K562 (cell line): ENCODE measurements around the gene WIPF3. TPM values are rescaled to one million over a fixed set of nuclear protein-coding genes. Genes with fewer than 3 reads are reported as not detected.

ENCODE experiments used
- ATAC-seq: fragments of 200-7000 bp; cut with Tn5 transposase; 3 replicates; pipeline ENCODE4 v1.9.1; 2020; ENCODE audit warnings: moderate library complexity
- BruUV-seq: library from RNA; stranded (reverse); fragments of 400-500 nt; replicated peaks from 2 replicates; lab custom pipeline; 2021; lab: Mats Ljungman, UMichigan
- CTCF ChIA-PET: fragments of 300-600 bp; formaldehyde crosslinking; extraction: SDS; loops from one replicate; lab custom pipeline; 2021; ENCODE audit warnings: low intra/inter-chr PET ratio; lab: Yijun Ruan, JAX
- POLR2A ChIA-PET: fragments of 300-600, 350-650 bp; sonication (Branson Sonifier 250); formaldehyde crosslinking; extraction: SDS; loops from one replicate; lab custom pipeline; 2021; ENCODE audit warnings: antibody characterized with exemption, inconsistent platforms; lab: Yijun Ruan, JAX
- DNase-seq, 4 experiments: peaks; one replicate each; pipeline versions ENCODE4 v3.0.0 to v3.0.0-alpha.2; 2011 to 2018; ENCODE audit warnings: low spot score in 3 of 4, mixed read lengths in 3 of 4; ENCODE audit errors: extremely low read depth in 1 of 4
- FAIRE-seq: peaks from 2 replicates; lab custom pipeline; 2011; peaks lifted over from hg19 to GRCh38; lab: Jason Lieb, UNC
- H2AFZ ChIP-seq: 2 replicates; pipeline ENCODE4 v1.6.0; 2011; ENCODE audit warnings: low read depth, low read length, control low read depth, inconsistent platforms
- H3K27ac ChIP-seq: fragments of 200-600 bp; 3 replicates; pipeline ENCODE4 v1.8.0; 2011; ENCODE audit warnings: low read depth, mild to moderate bottlenecking, control low read depth, inconsistent platforms, low read length, moderate library complexity, mixed read lengths; ENCODE audit errors: extremely low read depth
- H3K27me3 ChIP-seq, 2 experiments: fragments of 300-600 bp in 1 of 2; 2 replicates in 1 of 2; 3 replicates in 1 of 2; pipeline versions ENCODE4 v1.6.0 to v1.8.0; 2011; ENCODE audit warnings: inconsistent platforms in 2 of 2, low read length in 2 of 2, mild to moderate bottlenecking in 1 of 2, mixed read lengths in 1 of 2, moderate library complexity in 1 of 2; ENCODE audit not compliant: control insufficient read depth in 2 of 2, insufficient read depth in 2 of 2
- H3K36me3 ChIP-seq: fragments of 300-600 bp; 3 replicates; pipeline ENCODE4 v1.8.0; 2011; ENCODE audit warnings: mild to moderate bottlenecking, low read length, inconsistent platforms; ENCODE audit not compliant: control insufficient read depth, insufficient read depth
- H3K4me1 ChIP-seq, 2 experiments: fragments of 200-600 bp in 1 of 2; replicated peaks in 1 of 2; 2 replicates in 1 of 2; 3 replicates in 1 of 2; pipeline versions ENCODE4 v1.5.1 to v1.8.0; 2011; ENCODE audit warnings: inconsistent platforms in 2 of 2, low read length in 2 of 2, mild to moderate bottlenecking in 1 of 2, mixed read lengths in 1 of 2, moderate library complexity in 1 of 2; ENCODE audit not compliant: control insufficient read depth in 2 of 2, insufficient read depth in 2 of 2
- H3K4me2 ChIP-seq: 2 replicates; pipeline ENCODE4 v1.6.1; 2011; ENCODE audit warnings: low read length, control low read depth, inconsistent platforms, mixed read lengths; ENCODE audit not compliant: insufficient read depth
- H3K4me3 ChIP-seq: fragments of 200-600 bp; sonication (generic), shearing (Covaris generic); 2 replicates; pipeline ENCODE4 v1.5.1; 2016; ENCODE audit warnings: control low read depth, inconsistent platforms
- H3K79me2 ChIP-seq: fragments of 200-600 bp; 3 replicates; pipeline ENCODE4 v1.8.0; 2011; ENCODE audit warnings: low read length, inconsistent platforms; ENCODE audit not compliant: control insufficient read depth, insufficient read depth
- H3K9ac ChIP-seq, 2 experiments: 2 replicates each; pipeline versions ENCODE4 v1.6.0 to v1.6.1; 2011; ENCODE audit warnings: low read depth in 2 of 2, low read length in 2 of 2, control low read depth in 1 of 2, inconsistent platforms in 1 of 2, mild to moderate bottlenecking in 1 of 2, mixed read lengths in 1 of 2; ENCODE audit not compliant: insufficient read depth in 1 of 2
- H3K9me1 ChIP-seq: one replicate; pipeline ENCODE4 v1.6.0; 2011; ENCODE audit warnings: inconsistent platforms, mild to moderate bottlenecking, low read length, moderate library complexity; ENCODE audit not compliant: control insufficient read depth, insufficient read depth
- H3K9me3 ChIP-seq: replicated peaks from 2 replicates; pipeline ENCODE4 v1.5.1; 2011; ENCODE audit warnings: low read depth, low read length, inconsistent platforms; ENCODE audit not compliant: control insufficient read depth, insufficient read depth
- H4K20me1 ChIP-seq: replicated peaks from 2 replicates; pipeline ENCODE4 v1.6.1; 2011; ENCODE audit warnings: low read length, inconsistent platforms, mixed read lengths; ENCODE audit not compliant: control insufficient read depth, insufficient read depth
- ETV1 ChIP-seq: fragments of 450-650 bp; conservative IDR thresholded peaks from 2 replicates; pipeline ENCODE4 v1.6.1; 2016; ENCODE audit warnings: missing genetic modification characterization, control low read depth, low read depth, missing compliant biosample characterization
- ZNF77 ChIP-seq: fragments of 250-450 bp; sonication (Bioruptor Pico); IDR thresholded peaks from 2 replicates; pipeline ENCODE4 v1.5.0; 2020
- WGBS: fragments of 100-300 bp; shearing (Covaris generic); methylation state at CpG from one replicate; pipeline ENCODE4 v1.1.6; 2016; ENCODE audit warnings: low coverage, mixed read lengths; ENCODE audit not compliant: insufficient coverage; ENCODE audit errors: missing lambda C conversion rate; 5-methylcytosine and 5-hydroxymethylcytosine counted together
- in situ Hi-C: fragments of 300-500 bp; cut with MboI; formaldehyde crosslinking; loops from 4 replicates; pipeline ENCODE4 v1.15.0; 2018; ENCODE audit warnings: inconsistent platforms, mixed read lengths
- intact Hi-C: fragments of 100-400 bp; cut with micrococcal nuclease; formaldehyde crosslinking; loops from 2 replicates; pipeline ENCODE4 v1.14.2; 2022
- polyA plus RNA-seq, 8 experiments: library from polyadenylated mRNA; depleted of rRNA in 4 of 8; stranded (reverse) in 5 of 8; unstranded in 3 of 8; fragments of >200 nt; fragmentation: Nextera tagmentation in 2 of 8; fragmentation: Illumina TruSeq in 1 of 8; extraction: Ambion mirVana in 2 of 8; extraction: Trizol in 1 of 8; gene quantifications; 2 replicates each; pipeline versions ENCODE4 v1.2.1 to v1.2.3, GENCODE V29; 2011 to 2014; ENCODE audit warnings: inconsistent platforms in 1 of 8, missing spikeins in 1 of 8
- total RNA-seq, 7 experiments: library from RNA; depleted of rRNA in 6 of 7; stranded (reverse); fragments of >200 nt in 6 of 7; fragmentation: Illumina TruSeq in 2 of 7; extraction: Trizol in 2 of 7; gene quantifications; 2 replicates each; pipeline versions ENCODE4 v1.2.1 to v1.2.3, GENCODE V29; 2011 to 2021; ENCODE audit warnings: low replicate concordance in 1 of 7
- TF ChIP-seq, protein P1 (sequence below): fragments of 250-450 bp; sonication (Bioruptor Pico); IDR thresholded peaks from 2 replicates; pipeline ENCODE4 v1.4.0; 2020; ENCODE audit warnings: mild to moderate bottlenecking, moderate library complexity
- TF ChIP-seq, protein P2 (sequence below): sonication (generic); formaldehyde crosslinking; IDR thresholded peaks from 2 replicates; pipeline ENCODE4 v1.5.0; 2020; ENCODE audit warnings: missing genetic modification reagents
- TF ChIP-seq, protein P3 (sequence below): fragments of 450-650 bp; formaldehyde crosslinking; IDR thresholded peaks from 2 replicates; pipeline ENCODE4 v1.4.0; 2020; ENCODE audit warnings: mild to moderate bottlenecking, mixed read lengths

The WIPF3 gene
- total and polyA plus RNA-seq, 9 of the 15 experiments (the other 6 are each of a cell fraction or from before 2014, with no cell fraction given), result 0.18 to 3.2 (median 1.7) TPM

DNA sequence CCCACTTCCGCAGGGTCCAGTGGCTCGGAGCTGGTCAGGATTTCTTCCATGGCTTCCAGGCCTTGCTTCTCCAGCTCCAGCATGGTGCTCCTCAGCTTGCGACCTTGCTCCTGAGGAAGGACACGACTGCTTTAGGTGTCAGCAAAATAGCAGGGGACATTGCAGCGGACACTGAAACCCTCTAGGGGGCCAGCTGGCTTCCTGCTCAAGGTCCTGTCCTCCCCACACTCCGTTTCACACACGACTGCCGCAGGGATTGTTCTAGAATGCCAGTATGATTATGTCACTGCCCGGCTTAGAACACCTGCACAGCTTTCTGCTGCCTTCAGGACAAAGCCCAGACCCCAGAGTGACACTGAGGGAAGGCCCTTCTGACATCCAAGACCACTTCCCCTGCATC lies 117.7 kb downstream of the WIPF3 start (continued):
- TF ChIP-seq, protein P1, sequence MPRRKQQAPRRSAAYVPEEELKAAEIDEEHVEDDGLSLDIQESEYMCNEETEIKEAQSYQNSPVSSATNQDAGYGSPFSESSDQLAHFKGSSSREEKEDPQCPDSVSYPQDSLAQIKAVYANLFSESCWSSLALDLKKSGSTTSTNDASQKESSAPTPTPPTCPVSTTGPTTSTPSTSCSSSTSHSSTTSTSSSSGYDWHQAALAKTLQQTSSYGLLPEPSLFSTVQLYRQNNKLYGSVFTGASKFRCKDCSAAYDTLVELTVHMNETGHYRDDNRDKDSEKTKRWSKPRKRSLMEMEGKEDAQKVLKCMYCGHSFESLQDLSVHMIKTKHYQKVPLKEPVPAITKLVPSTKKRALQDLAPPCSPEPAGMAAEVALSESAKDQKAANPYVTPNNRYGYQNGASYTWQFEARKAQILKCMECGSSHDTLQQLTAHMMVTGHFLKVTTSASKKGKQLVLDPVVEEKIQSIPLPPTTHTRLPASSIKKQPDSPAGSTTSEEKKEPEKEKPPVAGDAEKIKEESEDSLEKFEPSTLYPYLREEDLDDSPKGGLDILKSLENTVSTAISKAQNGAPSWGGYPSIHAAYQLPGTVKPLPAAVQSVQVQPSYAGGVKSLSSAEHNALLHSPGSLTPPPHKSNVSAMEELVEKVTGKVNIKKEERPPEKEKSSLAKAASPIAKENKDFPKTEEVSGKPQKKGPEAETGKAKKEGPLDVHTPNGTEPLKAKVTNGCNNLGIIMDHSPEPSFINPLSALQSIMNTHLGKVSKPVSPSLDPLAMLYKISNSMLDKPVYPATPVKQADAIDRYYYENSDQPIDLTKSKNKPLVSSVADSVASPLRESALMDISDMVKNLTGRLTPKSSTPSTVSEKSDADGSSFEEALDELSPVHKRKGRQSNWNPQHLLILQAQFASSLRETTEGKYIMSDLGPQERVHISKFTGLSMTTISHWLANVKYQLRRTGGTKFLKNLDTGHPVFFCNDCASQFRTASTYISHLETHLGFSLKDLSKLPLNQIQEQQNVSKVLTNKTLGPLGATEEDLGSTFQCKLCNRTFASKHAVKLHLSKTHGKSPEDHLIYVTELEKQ (CRISPR knock-in tag), result no peak
- 0 out of 2 replicates have a peak, but pooled peaks have one; percentile 18 for TF ChIP-seq ETV1

- no TSS peak for BruUV-seq
- Histone ChIP-seq H3K27ac (no peak overlapping the region), H3K9me3 (no peaks in the 10 kb centered on the region)
- TF ChIP-seq, protein P2, sequence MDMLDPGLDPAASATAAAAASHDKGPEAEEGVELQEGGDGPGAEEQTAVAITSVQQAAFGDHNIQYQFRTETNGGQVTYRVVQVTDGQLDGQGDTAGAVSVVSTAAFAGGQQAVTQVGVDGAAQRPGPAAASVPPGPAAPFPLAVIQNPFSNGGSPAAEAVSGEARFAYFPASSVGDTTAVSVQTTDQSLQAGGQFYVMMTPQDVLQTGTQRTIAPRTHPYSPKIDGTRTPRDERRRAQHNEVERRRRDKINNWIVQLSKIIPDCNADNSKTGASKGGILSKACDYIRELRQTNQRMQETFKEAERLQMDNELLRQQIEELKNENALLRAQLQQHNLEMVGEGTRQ (CRISPR knock-in tag), result peak; percentile 24; the same call in 1 of the 2 replicates
- no peak for TF ChIP-seq ZNF77 (CRISPR knock-in tag)
- TF ChIP-seq, protein P3, sequence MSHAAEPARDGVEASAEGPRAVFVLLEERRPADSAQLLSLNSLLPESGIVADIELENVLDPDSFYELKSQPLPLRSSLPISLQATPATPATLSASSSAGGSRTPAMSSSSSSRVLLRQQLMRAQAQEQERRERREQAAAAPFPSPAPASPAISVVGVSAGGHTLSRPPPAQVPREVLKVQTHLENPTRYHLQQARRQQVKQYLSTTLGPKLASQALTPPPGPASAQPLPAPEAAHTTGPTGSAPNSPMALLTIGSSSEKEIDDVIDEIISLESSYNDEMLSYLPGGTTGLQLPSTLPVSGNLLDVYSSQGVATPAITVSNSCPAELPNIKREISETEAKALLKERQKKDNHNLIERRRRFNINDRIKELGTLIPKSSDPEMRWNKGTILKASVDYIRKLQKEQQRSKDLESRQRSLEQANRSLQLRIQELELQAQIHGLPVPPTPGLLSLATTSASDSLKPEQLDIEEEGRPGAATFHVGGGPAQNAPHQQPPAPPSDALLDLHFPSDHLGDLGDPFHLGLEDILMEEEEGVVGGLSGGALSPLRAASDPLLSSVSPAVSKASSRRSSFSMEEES (CRISPR knock-in tag), result peak; percentile 17; the same call in 1 of the 2 replicates
- TF ChIP-seq, all 486 proteins: peak for 2
- Histone ChIP-seq H4K20me1 (0 out of 2 replicates have a peak, but pooled peaks cover 3% of the 10 kb centered on the region), H3K9ac (no peak overlapping the region), H3K4me2 (no peak overlapping the region), H2AFZ (no peak overlapping the region), H3K27me3 (peaks cover 4 to 28% of the 10 kb centered on the region in 2 experiments; a peak in 2 of 5 replicates), H3K4me1 (peaks cover 2 to 7% of the 10 kb centered on the region in 2 experiments; a peak in 3 of 5 replicates), H3K4me3 (no peak overlapping the region), H3K36me3 (no peaks in the 10 kb centered on the region), H3K79me2 (no peaks in the 10 kb centered on the region), H3K9me1 (no peaks in the 10 kb centered on the region)
- ChIA-PET POLR2A (interaction anchor here (1.1 to 1.9 kb wide), 2 partner anchors 8 to 137 kb away, joined by 4 to 7 read pairs; no protein-coding TSS in a partner anchor), CTCF (no interaction called here)
- no peak for ATAC-seq
- in situ Hi-C loops, result no loop called here
- intact Hi-C loops, result no loop called here
- no peak for FAIRE-seq
- DNase-seq, result no peak
- 10% methylated on average over 2 of the region's 2 CpGs for WGBS
These were observed 118.4 kb downstream of the WIPF3 start for GRCh38 chr7:29924684-29925083.
